Stimulated activated CD4-positive, alpha-beta T cell treated with anti-CD3 and anti-CD28 coated beads, Interleukin-1b, Interleukin-23, amount 100 ng/mL, for 4 hours (primary cell): ENCODE measurements around the gene DOC2B.
"Not testable (repeated sequence)": the region's sequence is repeated elsewhere in the genome, so short reads cannot be mapped to it uniquely, and the experiment has no call there.

Experiments used
- DNase-seq, 2 donors: peaks; one replicate each; pipeline ENCODE4 v3.0.0-alpha.2; 2020; ENCODE audit warnings: low read depth in 2 of 2

Gene DOC2B

GRCh38 chr17:192666-193425 is 11.4 kb upstream of the DOC2B start:
- no peak for DNase-seq

- no peak for DNase-seq
Measured at GRCh38 chr17:189444-189843, 8.0 kb upstream of the DOC2B start.

DNA sequence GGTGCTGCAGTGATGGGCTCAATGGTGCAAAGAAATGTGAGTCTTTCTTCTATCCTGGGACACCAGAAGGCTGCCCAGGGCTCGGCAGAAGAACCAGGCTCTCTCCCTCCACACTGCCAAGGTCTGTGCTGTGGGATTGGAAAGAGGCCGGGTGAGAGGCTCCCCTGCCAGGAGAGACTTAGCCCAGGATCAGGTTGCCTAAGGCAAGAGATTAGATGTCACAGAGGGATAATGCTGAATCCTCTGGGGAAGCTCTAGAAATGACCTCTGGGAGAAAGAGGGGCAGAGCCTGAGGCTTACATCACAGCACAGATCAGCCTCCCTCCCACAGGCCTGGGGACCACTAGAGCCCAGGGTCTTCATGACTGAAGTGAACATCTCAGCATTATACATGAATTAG is 5.7 kb upstream of the DOC2B start:
- no peak for DNase-seq

DNA sequence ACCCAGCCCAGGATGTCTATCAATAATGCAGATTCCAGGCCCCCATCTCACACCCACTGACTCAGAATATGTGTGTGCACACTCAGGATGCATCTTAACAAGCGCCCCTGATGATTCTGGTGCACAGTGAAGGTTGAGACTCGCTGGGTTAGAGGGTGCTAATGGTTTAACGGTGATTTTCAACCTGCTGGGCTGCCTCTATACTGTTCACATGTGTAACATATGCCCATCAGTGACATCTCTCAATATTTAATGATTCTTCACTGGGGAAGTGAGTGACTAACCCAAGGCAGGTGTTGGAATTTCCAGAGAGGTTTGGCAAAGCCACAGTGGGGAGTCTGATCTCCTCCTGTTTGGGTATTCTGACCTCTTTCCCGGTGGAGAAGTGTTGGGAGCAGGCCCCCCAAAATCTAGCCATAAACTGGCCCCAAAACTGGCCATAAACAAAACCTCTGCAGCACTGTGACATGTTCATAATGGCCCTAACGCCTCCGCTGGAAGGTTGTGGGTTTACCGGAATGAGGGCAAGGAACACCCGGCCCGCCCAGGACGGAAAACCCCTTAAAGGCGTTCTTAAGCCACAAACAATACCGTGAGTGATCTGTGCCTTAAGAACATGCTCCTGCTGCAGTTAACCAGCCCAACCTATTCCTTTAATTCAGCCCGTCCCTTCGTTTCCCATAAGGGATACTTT is 4.1 kb upstream of the DOC2B start:
- DNase-seq, result no peak

DNA sequence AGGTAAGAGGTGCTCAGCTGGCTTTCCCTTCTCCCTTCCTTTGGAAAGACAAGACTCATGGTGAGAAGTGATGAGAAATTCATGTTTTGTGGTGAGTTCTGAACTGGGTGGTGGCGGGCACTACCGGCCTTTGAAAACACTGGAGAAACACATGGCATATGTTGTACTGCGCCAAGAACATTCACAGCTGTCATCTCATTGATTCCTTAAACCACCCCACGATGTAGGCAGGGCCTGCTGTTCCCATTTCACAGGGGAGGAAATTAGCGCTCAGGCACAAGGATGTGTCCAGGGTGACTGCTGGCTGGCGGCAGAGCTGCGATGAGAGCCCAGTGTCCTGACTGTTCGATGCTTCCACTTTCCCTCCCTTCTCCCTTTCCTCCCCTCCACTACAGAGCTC is 1.6 kb upstream of the DOC2B start:
- DNase-seq, result no peak

DNA sequence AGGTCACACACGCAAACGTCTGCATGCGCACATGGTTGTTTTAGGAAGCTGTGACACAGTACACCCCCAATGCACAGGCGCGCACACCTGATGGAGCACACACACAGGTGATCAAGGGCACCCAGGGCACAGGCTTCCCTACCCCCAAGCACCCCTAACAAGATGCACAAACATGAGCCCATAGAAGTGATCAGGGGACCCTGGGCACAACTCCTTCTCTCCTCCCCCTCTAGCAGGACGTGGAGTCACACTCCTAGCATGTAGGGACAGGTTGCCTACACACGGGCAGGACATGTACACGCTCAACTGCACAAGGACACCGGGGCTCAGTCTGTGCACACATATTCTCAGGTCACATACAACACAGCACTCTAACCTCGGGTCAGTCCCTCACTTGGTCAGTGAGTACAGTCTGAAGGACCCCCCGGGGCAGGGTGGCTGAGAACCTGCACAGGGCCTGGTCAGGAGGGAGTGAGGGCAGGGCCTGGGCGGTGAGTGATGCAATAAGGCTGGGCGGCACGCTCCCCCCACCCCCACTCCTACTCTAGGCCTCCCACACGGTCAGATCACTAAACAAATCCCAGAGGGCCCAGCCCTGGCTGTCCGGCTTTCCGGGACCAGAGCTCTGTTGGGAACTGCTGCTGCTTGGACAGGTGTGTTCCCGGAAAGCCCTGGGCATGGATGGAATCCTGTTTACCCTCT is 751 bp upstream of the DOC2B start:
- DNase-seq, result no peak

DNA sequence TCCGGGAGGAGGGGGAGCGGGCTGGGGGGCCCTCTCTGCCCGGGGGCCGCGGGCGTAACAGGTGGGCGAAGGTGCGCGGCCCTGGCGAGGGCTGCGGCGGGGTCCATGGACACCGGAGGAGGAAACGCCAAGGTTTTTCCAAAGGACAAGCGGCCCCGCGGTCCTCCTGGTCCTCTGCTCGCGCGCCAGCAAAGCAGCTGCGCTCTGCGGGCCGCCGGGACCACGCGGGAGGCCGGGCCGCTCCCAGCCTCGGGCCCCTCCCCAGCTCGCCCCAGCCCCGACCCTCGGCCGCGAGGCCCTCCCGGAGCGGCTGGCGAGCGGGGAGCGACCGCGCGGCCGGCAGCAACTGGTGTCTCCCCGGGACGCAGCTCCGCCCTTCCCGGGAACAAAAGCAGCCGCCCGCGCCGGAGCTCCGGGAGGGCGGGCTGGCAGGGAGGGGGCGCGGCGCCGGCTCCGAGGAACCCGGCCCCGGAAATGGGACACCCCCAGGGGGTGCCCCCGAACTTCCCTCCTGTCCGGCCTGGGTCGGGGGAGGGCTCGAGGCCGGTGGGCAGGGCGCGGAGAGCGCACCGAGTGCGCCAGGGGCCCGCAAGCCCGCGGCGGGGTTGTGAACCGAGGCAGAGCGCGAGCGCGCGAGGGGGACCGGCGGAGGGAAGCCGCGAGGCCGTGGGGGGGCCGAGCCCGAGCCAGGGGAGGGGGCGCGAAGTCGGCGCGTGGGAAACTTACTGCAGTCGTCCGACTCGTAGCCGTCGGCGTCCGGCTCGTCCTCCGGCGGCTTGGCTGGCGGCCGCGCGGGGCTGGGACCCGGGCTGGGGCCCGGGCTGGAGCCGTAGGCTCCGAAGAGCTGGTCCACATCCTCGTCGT is 837 bp downstream of the DOC2B start:
- no peak for DNase-seq

GRCh38 chr17:179781-180380 is 1.6 kb downstream of the DOC2B start:
- no peak for DNase-seq

DNA sequence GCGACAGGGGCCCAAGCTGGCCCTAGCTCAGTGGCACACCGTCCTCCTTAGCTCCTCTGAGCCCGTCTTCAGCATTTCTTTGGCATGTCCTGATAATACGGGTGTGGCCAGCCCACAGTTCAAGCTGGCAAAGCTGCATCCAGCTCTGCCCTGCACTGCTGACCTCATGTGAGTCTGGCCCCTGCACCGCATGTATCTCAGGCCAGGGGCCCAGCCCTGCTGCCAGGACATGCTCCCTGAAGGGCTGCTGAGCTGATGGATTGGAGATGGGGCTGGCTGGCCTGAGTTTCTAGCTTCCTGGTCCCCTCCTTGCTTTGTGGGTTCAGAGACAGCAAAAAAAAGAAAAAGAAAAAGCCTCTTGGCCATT is 2.4 kb downstream of the DOC2B start:
- DNase-seq, result no peak

DNA sequence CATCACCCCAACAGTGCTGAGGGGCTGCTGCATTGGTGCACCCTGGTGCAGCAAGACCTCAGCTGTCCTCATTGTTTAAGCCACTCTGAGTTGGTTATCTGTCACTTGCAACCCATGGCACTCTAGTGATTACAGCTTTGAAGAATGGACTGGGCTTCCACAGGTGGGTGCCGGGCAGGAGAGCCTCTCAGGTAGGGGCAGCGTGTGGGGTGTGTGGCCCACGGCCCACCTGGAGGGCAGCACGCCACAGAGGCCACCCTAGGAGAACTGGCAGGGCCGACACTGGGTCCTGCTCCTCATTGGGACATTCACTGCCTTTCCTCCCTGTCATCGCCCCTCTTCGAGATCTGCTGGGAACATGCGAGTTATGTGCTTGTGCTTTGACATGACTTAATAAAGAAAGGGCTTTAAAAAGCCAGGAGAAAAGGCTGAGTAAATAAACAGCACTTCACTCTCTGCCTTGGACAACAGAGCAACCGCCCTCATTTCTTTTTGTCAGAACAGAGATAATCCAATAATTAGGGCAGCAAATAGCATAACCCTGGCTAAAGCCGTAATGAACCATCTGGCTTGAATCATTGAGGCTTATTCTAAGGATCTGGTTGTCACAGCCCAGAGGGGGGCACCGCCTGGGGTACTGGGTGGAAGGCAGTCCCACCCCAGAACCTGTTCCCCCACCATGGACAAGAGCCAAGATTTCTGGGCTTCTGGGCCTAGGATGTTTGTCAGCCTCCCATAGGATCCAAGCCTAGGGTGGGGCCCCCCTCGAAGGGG is 3.0 kb downstream of the DOC2B start:
- DNase-seq, result no peak

DNA sequence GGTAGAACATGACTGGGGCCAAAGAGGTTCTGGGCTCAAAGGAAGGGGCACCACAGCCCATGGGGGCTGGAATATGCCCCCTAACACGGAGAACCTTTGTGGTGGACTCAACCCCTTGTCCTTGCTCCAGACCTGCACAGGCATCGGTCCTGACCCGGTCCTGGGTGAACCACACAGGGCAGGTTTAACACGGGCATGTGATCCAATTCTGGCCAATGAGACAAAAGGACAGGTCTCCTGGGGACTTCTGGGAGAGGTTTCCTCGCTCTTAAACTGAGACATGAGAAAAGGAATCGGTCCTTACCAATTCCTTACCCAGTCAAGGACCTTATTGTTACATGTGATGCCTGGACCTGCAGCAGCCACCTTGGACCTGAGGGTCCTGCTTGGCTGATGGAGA is 3.7 kb downstream of the DOC2B start:
- DNase-seq, result no peak

DNA sequence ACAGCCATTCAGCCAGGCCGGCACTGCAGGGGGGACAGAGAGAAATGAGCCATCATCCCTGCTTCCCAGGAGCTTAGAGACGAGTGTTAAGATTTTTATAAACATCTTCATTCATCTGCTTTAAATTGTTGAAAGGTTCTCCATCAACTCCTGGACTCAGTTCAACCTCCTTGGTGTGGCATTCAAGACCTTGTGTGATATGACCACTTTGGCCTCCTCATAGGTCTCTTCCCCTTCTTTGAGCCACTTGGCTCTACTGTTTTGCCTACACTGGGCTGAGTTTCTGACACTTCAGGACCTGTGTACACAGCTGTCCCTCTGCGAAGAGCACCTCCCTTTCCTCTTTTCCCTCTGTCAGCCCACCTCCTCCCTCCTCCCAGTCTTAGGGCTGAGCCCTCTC is 4.3 kb downstream of the DOC2B start:
- no peak for DNase-seq

- no peak for DNase-seq
Measured at GRCh38 chr17:173166-173911, 8.1 kb downstream of the DOC2B start.

GRCh38 chr17:172401-172800 is 9.0 kb downstream of the DOC2B start:
- no peak for DNase-seq

DNA sequence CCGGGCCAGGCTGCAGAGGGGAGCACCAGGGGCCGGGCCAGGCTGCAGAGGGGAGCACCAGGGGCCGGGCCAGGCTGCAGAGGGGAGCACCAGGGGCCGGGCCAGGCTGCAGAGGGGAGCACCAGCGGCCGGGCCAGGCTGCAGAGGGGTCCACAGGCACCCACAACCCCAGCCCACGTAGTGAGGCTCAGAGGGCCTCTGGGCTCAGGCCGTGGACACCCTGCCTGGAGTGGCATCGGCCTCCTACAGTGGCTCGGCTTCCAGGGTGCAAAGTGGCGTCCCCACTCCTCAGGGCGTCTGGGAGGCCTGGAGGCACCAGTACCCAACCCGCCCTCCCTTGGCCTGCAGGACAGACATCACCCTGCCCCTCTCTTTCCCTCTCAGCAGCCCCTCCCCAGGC is 9.6 kb downstream of the DOC2B start:
- no peak for DNase-seq

DNA sequence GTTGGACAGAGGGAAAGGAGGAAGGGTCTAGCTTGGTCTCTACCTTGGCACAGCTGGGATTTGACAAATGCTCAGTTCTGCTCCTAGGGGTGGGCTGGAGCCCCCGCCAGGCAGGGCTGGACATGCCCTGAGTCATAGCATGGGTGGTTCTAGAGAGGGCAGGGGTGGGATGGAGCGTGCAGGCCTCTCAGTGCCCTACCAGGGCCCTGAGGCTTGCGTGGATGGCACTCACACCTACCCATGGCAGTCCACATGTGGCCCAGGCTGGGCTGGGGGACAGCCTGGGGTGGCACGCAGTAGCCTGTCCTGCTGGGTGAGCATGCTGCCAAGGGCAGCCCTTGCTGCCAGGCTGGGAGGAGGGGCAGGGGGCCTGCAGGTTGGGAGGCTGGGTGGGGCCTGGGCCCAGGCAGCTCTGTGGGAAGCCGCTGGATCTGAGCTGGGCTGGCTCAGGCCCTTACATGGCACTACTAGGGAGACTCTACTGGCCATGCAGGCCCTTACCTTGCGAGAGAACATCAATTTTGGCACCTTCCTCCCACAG is 11.2 kb downstream of the DOC2B start:
- no peak for DNase-seq

GRCh38 chr17:168614-169013 is 12.8 kb downstream of the DOC2B start:
- not testable (repeated sequence) for DNase-seq

GRCh38 chr17:165939-166338 is 15.5 kb downstream of the DOC2B start:
- no peak for DNase-seq

DNA sequence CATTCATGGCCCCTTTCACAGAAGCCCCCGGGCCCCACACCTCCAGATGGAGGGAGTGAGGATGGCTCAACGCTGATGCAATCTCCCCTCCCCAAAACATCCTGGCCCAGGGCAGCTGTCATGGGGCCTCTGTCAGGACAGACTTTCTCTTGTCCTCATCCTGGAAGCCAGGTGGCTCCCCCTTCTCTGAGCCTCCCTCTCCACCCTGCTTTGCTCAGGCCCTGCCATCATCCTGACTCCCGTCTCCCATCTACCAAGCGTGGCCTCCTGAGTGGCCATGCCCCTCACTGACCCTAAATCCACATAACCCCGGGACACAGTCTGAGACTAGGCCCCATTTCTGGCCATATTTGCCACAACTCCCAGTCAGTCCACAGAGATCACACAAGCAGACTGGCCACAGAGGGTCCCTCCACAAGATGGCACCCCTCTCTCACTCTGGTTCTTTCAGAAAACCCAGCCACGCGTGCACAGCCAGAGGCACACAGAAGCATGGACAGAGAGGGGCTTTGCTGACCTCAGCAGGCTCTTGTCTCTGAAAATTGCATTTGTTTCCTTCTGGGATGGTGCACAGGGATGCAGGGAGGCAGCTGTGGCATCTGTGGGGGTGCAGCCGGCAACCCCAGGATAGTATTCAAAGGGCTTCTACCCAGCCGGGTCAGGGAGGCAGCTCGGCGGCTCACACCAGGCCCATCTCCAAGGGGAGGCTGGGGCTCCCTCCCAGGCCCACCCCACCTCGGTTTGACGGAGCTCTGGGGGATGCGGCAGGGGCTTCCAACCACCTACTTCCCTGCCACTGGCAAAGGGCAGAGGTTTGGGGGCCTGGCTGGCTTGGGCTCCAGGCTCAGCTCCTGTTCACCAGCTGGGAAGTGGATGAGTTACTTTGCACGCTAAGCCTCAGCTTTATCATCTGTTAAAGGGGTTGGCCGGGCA is 16.9 kb downstream of the DOC2B start:
- DNase-seq, result no peak
